Measurements from ENCODE around the gene UBXN2A. TPM values are rescaled to one million over a fixed set of nuclear protein-coding genes. Genes with fewer than 3 reads are reported as not detected.

UBXN2A gene
- total and polyA plus RNA-seq, 2 experiments from 2014 or later: 17.2 to 18.0 TPM

- Histone ChIP-seq H3K27ac (peak overlapping the region; percentile 33), H3K36me3 (ENCODE audit: low read depth) (no peaks in the 10 kb centered on the region), H3K9ac (0 out of 2 replicates have a peak overlapping the region, but pooled peaks have one; percentile 24), H3K27me3 (replicated peaks; ENCODE audit: insufficient read depth) (no peaks in the 10 kb centered on the region), H3F3A (ENCODE audit: insufficient read depth) (peaks cover 22% of the 10 kb centered on the region), H3K9me2 (ENCODE audit: insufficient read depth) (no peaks in the 10 kb centered on the region), H3K4me3 (no peak overlapping the region), H2AFZ (no peak overlapping the region), H3K4me1 (ENCODE audit: insufficient read depth) (peaks cover 42% of the 10 kb centered on the region), H3K9me3 (ENCODE audit: low read depth) (no peaks in the 10 kb centered on the region), H3K79me2 (ENCODE audit: insufficient read depth) (peaks cover 87% of the 10 kb centered on the region), H4K20me1 (ENCODE audit: insufficient read depth) (no peaks in the 10 kb centered on the region), H3K4me2 (ENCODE audit: unreplicated experiment) (peak overlapping the region; percentile 16)
- WGBS, 2 experiments (ENCODE audit: low coverage in 1 of 2, low lambda C conversion rate in 2 of 2, missing lambda C conversion rate in 2 of 2): 62 to 72% methylated on average over 2 of the region's 2 CpGs
- DNase-seq: peak; percentile 41
- in situ Hi-C loops (cut with MboI): no loop called here
- TF ChIP-seq EZH2 (IDR thresholded peaks at IDR 0.05; ENCODE audit: insufficient read depth, poor library complexity, severe bottlenecking) (no peak), EZH2phosphoT487 (IDR thresholded peaks at IDR 0.05; ENCODE audit: insufficient read depth, low read depth) (no peak)
Measured at GRCh38 chr2:23905155-23905554, 35.1 kb upstream of the UBXN2A start.

GRCh38 chr2:23912054-23912453 is 28.2 kb upstream of the UBXN2A start:
- H3K27me3 ChIP-seq (replicated peaks; ENCODE audit: insufficient read depth): no peaks in the 10 kb centered on the region
- H4K20me1 ChIP-seq (ENCODE audit: insufficient read depth): 0 out of 2 replicates have a peak, but pooled peaks cover 3% of the 10 kb centered on the region
- no peak overlapping the region for H2AFZ ChIP-seq
- WGBS, 2 experiments (ENCODE audit: low coverage in 1 of 2, low lambda C conversion rate in 2 of 2, missing lambda C conversion rate in 2 of 2): 19 to 20% methylated on average over 3 of the region's 3 CpGs
- H3K9me3 ChIP-seq (ENCODE audit: low read depth): no peaks in the 10 kb centered on the region
- H3K4me2 ChIP-seq (ENCODE audit: unreplicated experiment): no peak overlapping the region
- peaks cover 15% of the 10 kb centered on the region; the same call in 1 of the 2 replicates for H3K4me1 ChIP-seq (ENCODE audit: insufficient read depth)
- H3F3A ChIP-seq (ENCODE audit: insufficient read depth): peaks cover 19% of the 10 kb centered on the region; the same call in 1 of the 2 replicates
- H3K27ac ChIP-seq: peak overlapping the region; percentile 18
- H3K4me3 ChIP-seq: no peak overlapping the region
- no peak overlapping the region for H3K9ac ChIP-seq
- no peaks in the 10 kb centered on the region for H3K9me2 ChIP-seq (ENCODE audit: insufficient read depth)
- no peaks in the 10 kb centered on the region for H3K36me3 ChIP-seq (ENCODE audit: low read depth)
- in situ Hi-C loops (cut with MboI): no loop called here
- H3K79me2 ChIP-seq (ENCODE audit: insufficient read depth): peaks cover 96% of the 10 kb centered on the region
- peak; percentile 49 for DNase-seq
- TF ChIP-seq EZH2phosphoT487 (IDR thresholded peaks at IDR 0.05; ENCODE audit: insufficient read depth, low read depth) (no peak), EZH2 (IDR thresholded peaks at IDR 0.05; ENCODE audit: insufficient read depth, poor library complexity, severe bottlenecking) (no peak)

GRCh38 chr2:23915327-23915726 is 24.9 kb upstream of the UBXN2A start:
- TF ChIP-seq EZH2phosphoT487 (IDR thresholded peaks at IDR 0.05; ENCODE audit: insufficient read depth, low read depth): no peak
- Histone ChIP-seq H3K4me1 (ENCODE audit: insufficient read depth) (peaks cover 18% of the 10 kb centered on the region; the same call in 1 of the 2 replicates), H3K27me3 (replicated peaks; ENCODE audit: insufficient read depth) (no peaks in the 10 kb centered on the region), H3K9ac (no peak overlapping the region), H3K4me3 (no peak overlapping the region), H3K79me2 (ENCODE audit: insufficient read depth) (peaks cover 99% of the 10 kb centered on the region), H4K20me1 (ENCODE audit: insufficient read depth) (0 out of 2 replicates have a peak, but pooled peaks cover 3% of the 10 kb centered on the region), H3K9me2 (ENCODE audit: insufficient read depth) (no peaks in the 10 kb centered on the region), H2AFZ (no peak overlapping the region), H3K27ac (no peak overlapping the region), H3K36me3 (ENCODE audit: low read depth) (no peaks in the 10 kb centered on the region), H3K4me2 (ENCODE audit: unreplicated experiment) (no peak overlapping the region), H3K9me3 (ENCODE audit: low read depth) (no peaks in the 10 kb centered on the region), H3F3A (ENCODE audit: insufficient read depth) (peaks cover 19% of the 10 kb centered on the region; the same call in 1 of the 2 replicates)
- no peak for DNase-seq
- WGBS, 2 experiments (ENCODE audit: low coverage in 1 of 2, low lambda C conversion rate in 2 of 2, missing lambda C conversion rate in 2 of 2): 96 to 98% methylated on average over 7 of the region's 7 CpGs
- in situ Hi-C loops (cut with MboI): no loop called here

- Histone ChIP-seq H3K79me2 (ENCODE audit: insufficient read depth) (peaks cover 99% of the 10 kb centered on the region), H3K4me1 (ENCODE audit: insufficient read depth) (peaks cover 14% of the 10 kb centered on the region; the same call in 1 of the 2 replicates), H3K27ac (peak overlapping the region; percentile 9; the same call in 1 of the 2 replicates), H3K4me3 (no peak overlapping the region), H3F3A (ENCODE audit: insufficient read depth) (peaks cover 16% of the 10 kb centered on the region; the same call in 1 of the 2 replicates), H3K9me3 (ENCODE audit: low read depth) (no peaks in the 10 kb centered on the region), H3K9me2 (ENCODE audit: insufficient read depth) (no peaks in the 10 kb centered on the region), H3K4me2 (ENCODE audit: unreplicated experiment) (no peak overlapping the region), H3K36me3 (ENCODE audit: low read depth) (no peaks in the 10 kb centered on the region), H3K27me3 (replicated peaks; ENCODE audit: insufficient read depth) (no peaks in the 10 kb centered on the region), H3K9ac (no peak overlapping the region), H4K20me1 (ENCODE audit: insufficient read depth) (0 out of 2 replicates have a peak, but pooled peaks cover 3% of the 10 kb centered on the region), H2AFZ (no peak overlapping the region)
- DNase-seq: no peak
- 79 to 80% methylated on average over 3 of the region's 3 CpGs for WGBS, 2 experiments (ENCODE audit: low coverage in 1 of 2, low lambda C conversion rate in 2 of 2, missing lambda C conversion rate in 2 of 2)
- in situ Hi-C loops (cut with MboI): no loop called here
- no peak for TF ChIP-seq EZH2phosphoT487 (IDR thresholded peaks at IDR 0.05; ENCODE audit: insufficient read depth, low read depth)
- no peak for TF ChIP-seq EZH2 (IDR thresholded peaks at IDR 0.05; ENCODE audit: insufficient read depth, poor library complexity, severe bottlenecking)
Measured at GRCh38 chr2:23916727-23917405, 23.4 kb upstream of the UBXN2A start.

All from GM23248 (cell line).